GM21447 (cell line): Measurements from ENCODE around the gene GPR39.

Experiments used
- ATAC-seq: cut with Tn5 transposase; IDR thresholded peaks from one replicate; pipeline ENCODE4 v1.9.1; 2021; ENCODE audit not compliant: unreplicated experiment

Gene GPR39

DNA sequence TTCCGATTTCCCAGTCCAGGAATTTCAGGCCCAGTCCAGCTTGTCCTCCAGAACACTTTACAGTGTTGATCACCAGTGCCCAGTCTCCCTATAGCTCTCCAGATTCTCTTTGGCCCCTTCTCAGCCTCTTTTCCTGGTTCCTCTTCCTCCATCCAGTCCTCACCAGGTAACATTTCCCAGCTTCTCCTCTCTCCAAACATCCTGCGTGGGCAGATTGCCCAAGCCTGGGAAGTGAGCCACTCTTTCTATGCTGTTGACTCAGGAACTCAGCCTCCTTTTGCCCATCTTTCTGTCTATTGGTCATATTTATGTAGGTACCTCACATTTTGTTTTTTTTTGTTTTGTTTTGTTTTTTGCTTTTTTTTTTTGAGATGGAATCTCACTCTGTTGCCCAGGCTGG, 144.0 kb downstream of the GPR39 start:
- ATAC-seq: no peak

DNA sequence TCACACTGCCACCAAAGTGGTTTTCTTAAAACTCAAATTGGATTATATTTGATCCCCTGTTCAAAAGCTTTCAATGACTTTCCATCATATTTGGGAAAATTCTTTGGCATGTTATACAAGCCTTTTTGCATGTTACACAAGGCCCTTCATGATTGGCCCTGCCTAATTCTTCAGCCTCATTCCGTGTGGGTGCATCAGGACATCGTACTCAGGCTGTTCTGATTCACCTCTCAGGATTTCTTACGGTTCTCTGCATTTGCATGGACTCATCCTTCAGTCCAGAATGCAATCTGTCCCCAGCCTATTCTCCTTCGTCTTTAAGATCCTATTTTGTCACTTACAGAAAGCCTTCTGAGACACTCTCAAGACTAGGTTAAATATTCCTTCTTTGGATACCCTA, 145.6 kb downstream of the GPR39 start:
- no peak for ATAC-seq

DNA sequence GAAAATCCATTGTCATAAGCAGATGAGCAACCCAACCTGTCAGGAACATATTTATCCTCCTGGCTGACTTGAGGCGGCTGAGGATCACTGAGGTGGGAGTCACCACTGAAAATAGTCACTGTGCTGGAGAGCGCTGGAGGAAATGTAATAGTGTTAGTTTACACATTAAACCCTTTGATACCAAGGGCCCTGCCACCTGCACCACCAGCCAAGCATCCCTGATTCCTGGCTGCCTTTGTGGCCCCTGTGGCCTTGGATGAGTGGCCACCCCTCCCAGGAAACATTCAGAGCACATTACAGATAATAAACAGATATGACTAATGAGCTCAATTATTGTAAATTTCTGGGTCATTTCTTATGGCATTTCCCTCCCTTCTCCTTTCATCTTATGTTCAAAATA, 147.5 kb downstream of the GPR39 start:
- ATAC-seq: no peak

DNA sequence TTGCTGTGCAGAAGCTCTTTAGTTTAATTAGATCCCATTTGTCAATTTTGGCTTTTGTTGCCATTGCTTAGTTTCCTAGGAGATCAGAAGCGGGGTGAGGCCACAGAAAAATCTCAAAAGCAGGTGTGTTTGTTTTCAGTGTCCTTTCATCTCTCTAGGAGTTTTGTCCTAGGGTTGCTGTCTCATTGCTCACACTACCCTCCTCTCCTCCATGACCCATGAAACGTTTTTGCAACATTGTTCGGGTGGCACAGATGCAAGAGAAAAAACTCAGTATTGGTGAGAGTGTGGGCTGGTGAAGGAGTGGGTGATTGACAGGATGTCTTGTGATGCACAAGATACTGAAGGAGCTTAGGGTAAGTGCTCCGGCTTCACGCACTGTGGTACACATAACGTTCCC, 149.8 kb downstream of the GPR39 start:
- no peak for ATAC-seq

DNA sequence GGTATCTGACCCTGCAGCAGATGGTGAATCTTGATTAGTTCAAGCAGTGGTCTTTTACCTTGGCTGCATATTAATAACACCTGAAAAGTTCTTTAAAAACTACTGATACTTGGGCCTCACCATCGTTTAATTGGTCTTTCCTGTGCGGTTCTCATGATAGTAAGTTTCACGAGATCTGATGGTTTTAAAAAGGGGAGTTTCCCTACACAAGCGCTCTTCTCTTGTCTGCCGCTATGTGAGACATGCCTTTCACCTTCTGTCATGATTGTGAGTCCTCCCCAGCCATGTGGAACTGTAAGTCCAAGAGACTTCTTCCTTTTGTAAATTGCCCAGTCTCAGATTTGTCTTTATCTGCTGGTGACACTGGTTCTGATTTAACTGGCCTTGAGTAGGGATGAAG, 151.1 kb downstream of the GPR39 start:
- no peak for ATAC-seq

DNA sequence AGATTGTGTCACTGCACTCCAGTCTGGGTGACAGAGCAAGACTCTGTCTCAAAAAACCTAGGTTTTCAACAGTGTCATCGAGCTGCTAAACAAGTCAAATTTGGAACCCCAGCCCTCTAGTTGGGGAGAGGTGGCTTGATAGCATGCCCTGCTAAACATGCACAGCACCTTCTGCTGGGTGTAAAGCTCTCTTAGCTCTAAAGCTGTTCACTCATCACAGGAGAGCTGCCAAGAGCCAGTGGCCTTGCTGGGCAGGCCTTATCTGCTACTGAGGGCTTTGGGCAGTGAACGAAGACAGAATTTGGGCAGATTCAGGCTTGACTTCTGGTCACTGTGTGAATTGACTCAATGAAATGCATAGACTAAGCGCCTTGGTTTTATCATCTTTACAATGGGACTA, 152.1 kb downstream of the GPR39 start:
- ATAC-seq: no peak

DNA sequence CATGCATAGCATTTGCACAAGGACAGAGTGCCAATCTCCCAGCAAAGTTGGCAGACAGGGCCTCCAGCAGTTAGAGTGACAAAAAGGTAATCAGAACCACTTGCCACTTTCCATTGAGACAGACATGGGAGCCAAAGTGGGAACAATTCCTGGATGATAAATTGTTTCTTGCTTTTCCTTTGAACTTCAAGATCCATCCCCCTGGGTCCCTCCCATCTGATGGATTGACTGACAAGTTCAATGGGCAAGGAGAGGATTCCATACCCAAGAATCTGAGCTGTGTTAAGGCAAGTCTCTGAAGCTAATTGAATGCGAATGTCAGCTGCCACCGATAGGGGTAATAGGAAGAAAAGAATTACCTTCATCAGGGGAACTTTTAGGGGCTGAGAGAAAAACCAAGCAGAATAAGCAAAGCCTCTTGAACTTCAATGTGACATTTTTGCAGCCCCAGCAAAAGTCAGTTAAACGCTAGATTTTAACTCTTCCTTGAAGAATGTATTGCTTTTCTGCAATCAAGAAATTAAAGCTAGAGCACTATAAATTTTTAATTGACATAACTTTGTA, 156.9 kb downstream of the GPR39 start:
- ATAC-seq: no peak

DNA sequence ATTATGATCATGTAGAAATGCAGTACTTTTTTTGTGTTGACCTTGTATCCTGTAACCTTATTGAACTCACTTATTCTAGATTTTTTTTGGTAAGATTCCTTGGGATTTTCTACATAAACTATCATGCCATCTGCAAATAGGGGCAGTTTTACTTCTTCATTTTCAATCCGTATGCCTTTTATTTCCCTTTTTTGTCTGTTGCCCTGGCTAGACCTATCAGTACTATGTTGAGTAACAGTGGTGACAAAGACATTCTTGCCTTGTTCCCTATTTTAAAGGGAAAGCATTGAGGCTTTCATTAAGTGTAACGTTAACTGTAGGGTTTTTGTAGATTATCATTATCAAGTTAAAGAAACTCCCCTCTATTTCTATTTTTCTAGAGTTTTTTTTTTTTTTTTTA, 161.1 kb downstream of the GPR39 start:
- no peak for ATAC-seq

DNA sequence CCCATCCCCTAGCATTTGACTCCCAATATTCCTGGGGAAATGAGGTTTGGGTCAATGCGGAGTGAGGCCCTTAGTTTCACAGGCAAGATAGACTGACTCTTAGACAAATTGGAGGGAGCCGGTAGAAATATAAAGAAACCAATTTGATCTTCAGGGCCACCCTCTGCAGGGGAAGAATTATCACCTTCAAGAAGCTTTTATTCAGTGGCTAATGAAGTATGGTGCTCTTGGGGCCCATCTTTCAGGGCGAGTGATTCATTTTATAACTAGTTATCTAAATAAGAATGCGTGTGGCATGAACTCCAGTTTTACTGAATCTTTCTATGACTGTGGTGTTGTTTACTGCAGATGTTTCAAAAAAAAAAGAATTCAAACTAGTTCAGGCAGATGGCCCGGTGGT, 165.0 kb downstream of the GPR39 start:
- ATAC-seq: no peak

DNA sequence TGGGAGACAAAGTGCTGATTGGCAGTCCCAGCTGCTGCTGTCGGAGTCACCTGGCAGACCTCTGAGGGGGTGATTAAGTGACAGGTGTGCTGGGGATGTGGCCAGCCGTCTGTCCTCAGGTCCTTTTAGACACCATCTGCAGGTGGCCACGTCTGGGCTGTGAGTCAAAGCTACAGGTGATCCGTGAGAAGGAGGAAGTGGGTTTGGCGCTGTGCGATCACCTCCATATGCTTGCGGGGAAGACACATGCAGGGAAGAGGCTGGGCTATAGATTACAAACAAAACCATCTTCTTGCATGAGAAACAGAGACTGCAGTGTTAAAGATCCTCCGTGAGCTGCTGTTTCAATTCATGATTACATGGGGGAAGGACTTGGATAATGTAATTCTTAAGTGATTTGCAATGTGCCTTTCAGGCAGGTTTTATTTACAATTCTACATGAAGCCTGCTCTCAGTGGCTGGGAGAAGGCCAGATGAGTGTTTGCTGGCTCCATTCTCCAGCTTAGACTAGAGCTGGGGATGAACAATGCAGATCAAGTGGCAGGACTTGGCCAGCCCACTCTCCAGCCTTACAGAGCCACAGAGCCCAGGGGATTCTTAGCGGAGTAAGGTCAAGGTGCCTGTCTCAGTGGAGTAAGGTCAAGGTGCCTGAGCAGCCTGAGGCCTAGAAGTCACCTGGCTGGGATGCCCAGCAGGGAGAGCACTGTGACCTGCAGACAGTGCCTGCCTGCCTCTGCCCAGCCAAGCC, 165.6 kb downstream of the GPR39 start:
- ATAC-seq: no peak

DNA sequence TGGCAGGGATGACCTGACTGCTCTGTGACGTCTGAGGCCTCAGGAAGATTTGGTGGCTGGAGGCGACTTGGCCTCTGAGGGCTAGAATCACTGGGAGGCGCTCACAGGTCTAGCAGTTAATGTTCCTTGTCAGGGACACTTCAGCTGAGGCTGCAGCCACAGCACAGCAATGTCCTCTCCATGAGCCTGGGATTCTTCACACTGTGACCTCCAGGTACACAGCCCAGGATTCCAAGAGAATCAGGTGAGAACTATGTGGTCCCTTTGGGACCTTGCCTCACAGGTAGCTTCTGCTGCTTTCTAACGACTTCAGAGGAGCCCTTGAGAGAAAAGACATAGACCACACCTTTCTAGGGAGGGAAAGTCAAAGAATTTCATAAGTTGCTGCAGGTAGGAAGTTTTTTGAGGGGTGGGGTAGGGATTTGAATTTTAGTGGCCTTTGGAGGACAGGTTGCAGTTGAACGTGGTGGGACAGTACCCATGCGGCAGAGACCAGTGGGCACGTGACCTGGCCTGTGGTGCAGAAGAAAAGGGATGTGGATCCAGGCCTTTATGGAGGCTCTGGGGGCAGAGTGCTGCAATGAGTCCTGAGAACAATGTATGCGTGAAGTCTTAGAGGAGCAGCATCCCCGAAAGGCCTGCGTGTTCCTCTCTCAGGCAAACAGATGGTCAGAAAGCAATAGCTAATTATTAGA, 167.2 kb downstream of the GPR39 start:
- no peak for ATAC-seq

DNA sequence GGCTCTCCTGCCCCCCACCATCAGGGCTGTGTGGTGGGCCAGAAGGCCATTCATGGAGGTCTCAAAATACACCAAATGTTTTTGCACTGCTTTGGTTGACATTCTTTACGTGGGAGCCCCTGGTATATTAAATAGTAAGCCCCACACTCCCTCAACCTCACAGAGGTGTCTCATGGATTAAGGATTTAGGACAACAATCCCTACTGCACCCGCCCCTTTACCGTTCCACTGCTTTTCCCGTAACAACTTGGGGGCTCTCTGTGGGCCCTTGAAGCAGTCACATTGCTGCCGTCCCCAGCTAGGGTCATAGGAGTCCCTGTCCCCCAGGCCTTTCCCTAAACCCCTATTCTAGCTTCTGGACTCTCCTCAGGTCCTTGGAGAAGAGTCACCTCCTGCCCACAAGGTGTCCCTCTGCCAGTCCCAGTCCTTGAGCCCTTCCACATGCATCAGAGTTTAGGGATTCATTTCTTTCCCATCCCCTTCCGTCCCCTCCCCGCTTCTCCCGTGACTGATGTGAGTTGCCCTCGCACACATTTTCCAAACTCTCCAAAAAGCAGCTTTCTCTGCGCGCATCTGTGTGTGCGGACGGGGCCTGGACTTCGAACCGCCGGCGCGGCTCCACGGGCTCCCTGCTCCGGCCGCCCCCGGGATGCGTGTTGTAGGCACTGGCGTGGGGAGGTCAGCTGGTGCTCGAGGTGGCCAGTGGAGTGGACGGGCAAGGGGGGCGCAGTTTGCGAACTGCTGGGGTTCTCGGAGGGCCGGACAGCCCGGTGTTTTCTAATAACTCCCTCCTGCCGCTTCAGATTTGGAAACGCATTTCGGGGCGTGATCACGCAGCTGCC, 168.6 kb downstream of the GPR39 start:
- no peak for ATAC-seq

DNA sequence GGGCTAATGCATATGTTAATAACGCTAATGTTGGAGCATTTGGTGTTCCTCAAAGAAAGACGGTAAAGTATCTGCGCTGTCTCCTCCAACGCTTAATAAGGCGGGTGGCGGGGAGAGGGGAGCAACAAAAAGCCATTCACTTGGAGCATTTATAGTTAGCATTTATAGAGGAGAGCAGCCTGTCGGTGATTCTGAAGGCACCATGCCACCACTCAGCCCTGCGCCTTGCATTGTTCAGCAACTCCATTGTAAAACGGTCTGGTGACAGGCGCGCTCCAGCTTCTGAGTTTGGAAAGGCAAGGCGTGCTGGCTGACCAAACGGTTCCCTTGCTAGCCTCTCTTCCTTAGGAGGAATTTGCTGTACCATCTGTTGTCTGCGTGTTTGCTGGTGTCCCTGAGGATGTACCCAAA, 169.5 kb downstream of the GPR39 start:
- ATAC-seq: no peak

DNA sequence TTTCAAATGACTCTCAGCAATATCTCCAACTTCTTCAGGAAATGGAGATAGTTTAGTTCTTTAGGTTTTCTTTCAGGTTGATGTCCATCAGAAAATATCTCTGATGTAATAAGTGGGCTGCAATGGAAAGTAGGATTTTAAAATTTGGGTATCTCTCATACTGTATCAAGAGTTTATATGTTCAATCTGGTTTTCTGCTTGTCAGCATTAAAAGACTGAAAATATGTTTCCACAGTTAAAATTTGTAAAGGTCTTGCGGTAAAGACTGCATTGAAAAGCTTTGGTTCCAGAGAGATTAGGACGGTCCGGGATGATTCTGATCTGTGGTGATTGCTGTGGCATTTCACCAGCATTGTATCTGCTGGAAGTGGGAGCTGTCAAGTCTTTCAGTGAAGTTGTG, 170.2 kb downstream of the GPR39 start:
- ATAC-seq: no peak

DNA sequence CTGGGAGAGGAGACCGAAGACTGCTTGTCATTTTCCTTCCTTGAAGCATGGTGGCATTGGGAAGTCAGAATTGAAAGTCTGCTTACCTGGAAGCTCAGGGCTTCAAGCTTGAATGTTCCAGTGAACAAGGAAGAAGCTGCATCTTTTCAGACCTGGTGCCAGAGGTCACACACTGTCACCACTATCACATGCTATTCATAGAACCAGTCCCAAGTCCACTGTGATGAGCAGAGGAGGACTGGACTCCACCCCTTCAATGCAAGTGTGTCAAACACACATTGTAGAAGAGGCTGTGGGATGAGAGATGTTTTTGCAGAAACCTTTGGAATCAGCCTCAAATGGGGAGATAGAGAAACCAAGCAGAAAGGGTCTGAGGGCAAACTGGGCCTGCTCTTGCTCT, 172.0 kb downstream of the GPR39 start:
- no peak for ATAC-seq

DNA sequence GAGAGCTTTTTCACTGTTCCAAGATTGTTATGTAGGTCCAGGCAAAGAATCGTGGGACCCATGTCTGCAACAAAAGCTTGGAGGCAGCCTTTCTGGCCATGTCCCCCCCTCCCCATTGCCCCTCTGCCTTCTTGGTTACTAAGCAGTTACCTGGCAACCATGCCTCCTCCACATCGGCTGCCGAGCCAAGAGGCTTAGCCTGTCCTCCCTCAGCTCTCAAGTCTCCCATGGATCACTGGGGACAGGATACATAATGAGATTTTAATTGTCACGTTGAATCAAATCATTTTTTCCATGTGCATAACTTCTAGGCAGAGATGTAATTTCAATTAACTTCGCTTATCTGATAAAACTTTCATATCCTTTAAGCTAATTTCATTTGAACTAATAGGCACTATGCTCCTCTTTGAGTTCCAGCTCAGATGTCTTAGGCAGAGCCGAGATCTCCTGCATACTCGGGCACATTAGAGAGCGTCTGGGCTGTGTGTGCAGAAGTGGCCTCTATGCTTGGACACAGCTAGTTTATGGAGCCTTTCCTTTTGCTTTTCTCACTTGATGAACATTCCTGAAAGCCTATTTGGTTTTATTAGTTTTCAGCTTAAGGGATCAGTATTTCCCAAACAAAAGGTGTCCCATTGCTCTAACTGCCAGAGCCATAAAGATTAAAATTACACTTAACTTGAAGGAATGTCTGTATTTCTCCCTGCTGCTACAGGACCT, 172.7 kb downstream of the GPR39 start:
- no peak for ATAC-seq

DNA sequence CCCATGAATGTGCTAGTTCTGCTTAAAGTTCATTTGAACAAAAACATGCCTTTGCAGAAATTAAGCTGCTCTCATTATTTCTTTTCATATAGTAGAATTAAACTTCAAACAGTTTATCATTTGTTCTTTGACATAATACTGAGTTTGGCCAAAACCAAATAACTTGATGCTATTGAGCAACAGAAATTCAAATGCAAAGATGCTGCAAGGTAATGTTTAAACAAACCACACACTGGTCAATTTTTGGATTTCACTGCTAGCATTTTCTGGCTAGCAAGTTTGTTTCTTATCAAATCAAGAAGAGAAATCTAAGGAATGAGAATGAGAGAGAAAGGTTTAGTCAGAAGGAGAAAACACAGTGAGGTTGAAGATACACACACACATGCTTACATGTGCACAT, 173.4 kb downstream of the GPR39 start:
- no peak for ATAC-seq

DNA sequence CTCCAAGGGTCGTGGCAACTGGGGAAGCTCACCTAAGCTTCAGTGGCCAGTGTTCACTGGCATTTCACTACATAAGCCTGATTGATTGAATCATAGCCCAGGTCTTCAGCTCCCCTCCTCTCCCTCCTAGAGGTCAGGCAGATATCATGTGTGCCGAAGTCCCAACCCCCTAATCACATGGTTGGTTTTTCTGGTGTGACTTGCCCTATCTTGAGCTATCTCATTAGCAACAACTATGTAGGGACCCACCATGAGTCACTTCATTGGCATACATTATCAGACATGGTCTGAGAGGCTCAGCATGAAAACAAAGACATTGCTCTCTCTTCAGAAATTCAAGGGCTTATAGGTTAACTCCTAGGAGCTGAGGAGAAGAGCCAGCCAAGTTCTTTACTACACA, 176.6 kb downstream of the GPR39 start:
- ATAC-seq: no peak

DNA sequence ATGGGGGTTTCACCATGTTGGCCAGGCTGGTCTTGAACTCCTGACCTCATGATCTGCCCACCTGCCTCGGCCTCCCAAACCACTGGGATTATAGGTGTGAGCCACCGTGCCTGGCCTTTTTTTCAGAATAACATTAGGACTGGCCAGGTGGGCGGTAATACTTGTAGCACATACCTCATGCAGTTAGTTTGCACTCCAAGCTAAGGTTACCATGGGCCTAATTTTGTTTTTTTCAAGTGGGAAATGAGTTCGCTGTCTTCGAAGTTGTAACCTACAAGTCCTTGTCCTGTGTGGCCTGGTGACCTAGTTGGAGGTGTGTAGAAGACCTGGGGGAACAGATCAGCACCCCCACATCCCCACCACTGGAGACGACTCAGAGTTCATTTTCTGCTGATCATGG, 178.6 kb downstream of the GPR39 start:
- ATAC-seq: no peak

DNA sequence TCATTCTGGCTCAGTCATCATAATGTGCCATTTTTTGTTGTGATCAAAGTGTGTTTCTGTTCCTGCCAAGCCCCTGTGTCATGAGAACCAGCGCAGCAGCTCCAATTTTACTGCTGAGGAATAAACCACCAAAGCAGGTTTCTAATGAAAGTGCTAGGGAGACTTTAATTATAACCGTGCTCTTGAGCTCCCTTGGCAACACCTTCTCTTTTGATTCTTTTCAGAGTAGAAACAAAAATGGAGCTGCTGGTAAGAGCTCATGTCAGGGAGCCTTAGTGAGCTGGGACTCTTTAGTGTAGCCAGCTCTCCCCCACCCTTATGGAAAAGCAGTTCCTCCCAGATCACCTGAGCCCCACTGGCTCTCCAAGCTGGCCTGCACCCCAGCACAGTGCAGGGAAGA, 179.1 kb downstream of the GPR39 start:
- ATAC-seq: no peak

DNA sequence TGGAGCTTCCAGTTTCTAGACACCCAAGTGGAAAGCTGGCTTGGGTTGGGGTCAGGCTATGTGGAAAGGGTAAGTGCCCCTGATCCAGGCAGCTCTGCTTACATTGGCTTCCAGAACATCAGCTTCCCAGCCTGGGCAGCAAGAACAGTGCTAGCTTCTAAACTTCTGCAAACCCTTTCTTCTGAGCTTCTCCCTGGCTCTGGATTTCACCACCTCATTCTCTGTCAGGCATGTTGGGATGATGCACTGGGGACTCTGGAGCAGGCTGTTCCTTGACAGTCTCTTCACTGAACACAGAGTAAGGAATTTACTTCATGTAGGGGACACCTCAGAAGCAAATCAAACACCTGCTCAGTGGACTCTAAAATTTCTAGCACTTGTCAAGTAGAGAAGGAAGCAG, 180.6 kb downstream of the GPR39 start:
- no peak for ATAC-seq
